Germinal center (tissue), 1 donor: Measurements from ENCODE around the gene NANS.
"Not testable (repeated sequence)": the region's sequence is repeated elsewhere in the genome, so short reads cannot be mapped to it uniquely, and the experiment has no call there.

Experiments
- DNase-seq: peaks from one replicate; pipeline ENCODE4 v3.0.0; 2012; ENCODE audit warnings: mixed read lengths, low spot score

Gene NANS

GRCh38 chr9:98078895-98079294, 22.4 kb downstream of the NANS start:
- no peak for DNase-seq

GRCh38 chr9:98080326-98080725, 23.8 kb downstream of the NANS start:
- DNase-seq: no peak

GRCh38 chr9:98080780-98081179, 24.2 kb downstream of the NANS start:
- DNase-seq: no peak

GRCh38 chr9:98081477-98082219, 25.1 kb downstream of the NANS start:
- DNase-seq: no peak

GRCh38 chr9:98083061-98083501, 26.5 kb downstream of the NANS start:
- DNase-seq: no peak

GRCh38 chr9:98083566-98084183, 27.1 kb downstream of the NANS start:
- DNase-seq: no peak

- DNase-seq: no peak
These were observed 27.9 kb downstream of the NANS start for GRCh38 chr9:98084396-98084795.

GRCh38 chr9:98085058-98085457, 28.5 kb downstream of the NANS start:
- DNase-seq: no peak

GRCh38 chr9:98085944-98086343, 29.4 kb downstream of the NANS start:
- no peak for DNase-seq

GRCh38 chr9:98086461-98086860, 29.9 kb downstream of the NANS start:
- DNase-seq: no peak

- DNase-seq: peak; percentile 79
These were observed 31.2 kb downstream of the NANS start for GRCh38 chr9:98087420-98088354.

GRCh38 chr9:98090674-98091073, 34.1 kb downstream of the NANS start:
- DNase-seq: not testable (repeated sequence)

- DNase-seq: no peak
These were observed 35.4 kb downstream of the NANS start for GRCh38 chr9:98091735-98092612.

GRCh38 chr9:98092613-98092931, 36.0 kb downstream of the NANS start:
- DNase-seq: no peak

GRCh38 chr9:98094316-98094715, 37.8 kb downstream of the NANS start:
- no peak for DNase-seq

- no peak for DNase-seq
These were observed 38.3 kb downstream of the NANS start for GRCh38 chr9:98094851-98095250.

- DNase-seq: no peak
These were observed 38.9 kb downstream of the NANS start for GRCh38 chr9:98095401-98095800.

GRCh38 chr9:98096091-98096490, 39.6 kb downstream of the NANS start:
- DNase-seq: no peak

GRCh38 chr9:98097836-98098235, 41.3 kb downstream of the NANS start:
- DNase-seq: no peak

- no peak for DNase-seq
These were observed 42.8 kb downstream of the NANS start for GRCh38 chr9:98099346-98099745.

- DNase-seq: no peak
These were observed 43.4 kb downstream of the NANS start for GRCh38 chr9:98099898-98100297.

- no peak for DNase-seq
These were observed 43.9 kb downstream of the NANS start for GRCh38 chr9:98100456-98100855.
